H1 (cell line): Measurements from ENCODE around the gene NEGR1. TPM values are rescaled to one million over a fixed set of nuclear protein-coding genes. Genes with fewer than 3 reads are reported as not detected.

ENCODE experiments used
- CEBPB ChIP-seq: IDR thresholded peaks from 2 replicates; pipeline ENCODE4 v1.6.1; 2012; ENCODE audit warnings: low read depth, low read length
- polyA plus RNA-seq, 7 experiments: library from polyadenylated mRNA; depleted of rRNA in 3 of 7; stranded (reverse) in 5 of 7; unstranded in 2 of 7; fragments of >200 nt in 5 of 7; fragments of 200-250 nt in 2 of 7; gene quantifications; 1 replicate in 5 of 7; 2 replicates in 1 of 7; 4 replicates in 1 of 7; pipeline versions ENCODE4 v1.2.1 to v1.2.3, GENCODE V29; 2011 to 2013; ENCODE audit warnings: missing spikeins in 2 of 7, mixed read lengths in 2 of 7
- total RNA-seq: library from RNA; stranded (reverse); fragmentation: NEBNext Ultra II Directional; extraction: Animal tissue kit (Norgen Biotek cat#: 25700); gene quantifications from 2 replicates; pipeline ENCODE4 v1.2.1, GENCODE V29; 2021

The NEGR1 gene
- total and polyA plus RNA-seq, 2 of the 8 experiments (the other 6 are each of a cell fraction or from before 2014, with no cell fraction given), result 0.71 to 1.3 TPM

- no peak for TF ChIP-seq CEBPB
Observed at GRCh38 chr1:71372496-71372895, 909.8 kb downstream of the NEGR1 start (continued).
